A549 (cell line): Measurements from ENCODE around the gene MYO18B. TPM values are rescaled to one million over a fixed set of nuclear protein-coding genes. Genes with fewer than 3 reads are reported as not detected.

Experiments used
- ATAC-seq, 2 experiments: fragments of 200-7000 bp in 1 of 2; fragments of >200 bp in 1 of 2; cut with Nextera tagmentation in 1 of 2; cut with Tn5 transposase in 1 of 2; 3 replicates each; pipeline versions ENCODE4 v1.8.0 to v1.9.1; 2018 to 2020; ENCODE audit warnings: mild to moderate bottlenecking in 1 of 2, moderate library complexity in 1 of 2
- CTCF ChIA-PET: fragments of 300-600 bp; sonication (Branson Sonifier 250); formaldehyde crosslinking; extraction: SDS; loops from one replicate; lab custom pipeline; 2021; ENCODE audit warnings: antibody characterized with exemption, inconsistent platforms; lab: Yijun Ruan, JAX
- POLR2A ChIA-PET: fragments of 350-600 bp; formaldehyde crosslinking; extraction: SDS; loops from one replicate; lab custom pipeline; 2021; ENCODE audit warnings: antibody characterized with exemption, inconsistent platforms; lab: Yijun Ruan, JAX
- DNase-seq, 2 experiments: peaks; one replicate each; pipeline versions ENCODE4 v3.0.0 to v3.0.0-alpha.2; 2011 to 2016; ENCODE audit warnings: low read depth in 1 of 2, low spot score in 1 of 2
- FAIRE-seq: peaks from 2 replicates; lab custom pipeline; 2011; peaks lifted over from hg19 to GRCh38; lab: Jason Lieb, UNC
- H3K27ac ChIP-seq, 2 experiments: fragments of >200 bp; sonication (Bioruptor Twin); formaldehyde crosslinking; 3 replicates each; pipeline ENCODE4 v1.5.1; 2016 to 2017
- H3K4me1 ChIP-seq: fragments of >200 bp; sonication (Bioruptor Twin); formaldehyde crosslinking; 3 replicates; pipeline ENCODE4 v1.6.1; 2016
- H3K4me2 ChIP-seq: fragments of >200 bp; sonication (Bioruptor Twin); formaldehyde crosslinking; 3 replicates; pipeline ENCODE4 v1.6.1; 2016
- H3K4me3 ChIP-seq: fragments of >200 bp; sonication (Bioruptor Twin); formaldehyde crosslinking; 3 replicates; pipeline ENCODE4 v1.5.1; 2016
- H3K9me3 ChIP-seq: fragments of >200 bp; sonication (Bioruptor Twin); formaldehyde crosslinking; 3 replicates; pipeline ENCODE4 v1.6.1; 2016
- BCL3 ChIP-seq: fragments of >200 bp; sonication (Bioruptor Twin); formaldehyde crosslinking; IDR thresholded peaks from 3 replicates; pipeline ENCODE4 v1.6.1; 2016
- E2F6 ChIP-seq: IDR thresholded peaks from 2 replicates; pipeline ENCODE4 v1.6.1; 2012; ENCODE audit warnings: low read depth, borderline replicate concordance
- EHF ChIP-seq: fragments of 250-450 bp; sonication (Bioruptor Pico); IDR thresholded peaks from 2 replicates; pipeline ENCODE4 v1.5.0; 2020; ENCODE audit warnings: mild to moderate bottlenecking
- EHMT2 ChIP-seq: fragments of 200-600 bp; sonication (generic); IDR thresholded peaks from 2 replicates; pipeline ENCODE4 v1.6.1; 2016; ENCODE audit warnings: antibody characterized with exemption, low read depth, mild to moderate bottlenecking, moderate library complexity
- ELK1 ChIP-seq: fragments of 150-350 bp; IDR thresholded peaks from 2 replicates; pipeline ENCODE4 v1.6.1; 2014; ENCODE audit warnings: low read depth, mild to moderate bottlenecking, low read length
- EP300 ChIP-seq, 2 experiments: fragments of >200 bp; sonication (Bioruptor Twin); formaldehyde crosslinking; IDR thresholded peaks; 2 replicates in 1 of 2; 3 replicates in 1 of 2; pipeline ENCODE4 v1.6.1; 2016 to 2017
- HOXB13 ChIP-seq: fragments of 250-450 bp; sonication (Bioruptor Pico); IDR thresholded peaks from 2 replicates; pipeline ENCODE4 v1.5.0; 2020; ENCODE audit warnings: low read depth, mild to moderate bottlenecking, moderate library complexity
- HOXB5 ChIP-seq: fragments of 250-450 bp; sonication (Bioruptor Pico); IDR thresholded peaks from 2 replicates; pipeline ENCODE4 v1.5.0; 2020; ENCODE audit warnings: mild to moderate bottlenecking, moderate library complexity
- JUNB ChIP-seq: fragments of >200 bp; sonication (Bioruptor Twin); formaldehyde crosslinking; IDR thresholded peaks from 2 replicates; pipeline ENCODE4 v1.6.1; 2016
- MAFK ChIP-seq: fragments of 450-650 bp; IDR thresholded peaks from 2 replicates; pipeline ENCODE4 v1.6.1; 2014; ENCODE audit not compliant: partially characterized antibody
- MAX ChIP-seq: IDR thresholded peaks from 2 replicates; pipeline ENCODE4 v1.6.1; 2012
- NFE2L2 ChIP-seq: fragments of 150-350 bp; conservative IDR thresholded peaks from 2 replicates; pipeline ENCODE4 v1.6.1; 2014; ENCODE audit warnings: low read length
- NPAS2 ChIP-seq: fragments of 250-450 bp; sonication (Bioruptor Pico); IDR thresholded peaks from 2 replicates; pipeline ENCODE4 v1.8.0; 2022; ENCODE audit warnings: mild to moderate bottlenecking, moderate library complexity, borderline replicate concordance
- PBX3 ChIP-seq: IDR thresholded peaks from 2 replicates; pipeline ENCODE4 v1.6.1; 2012
- PHF8 ChIP-seq: fragments of 200-600 bp; sonication (generic); IDR thresholded peaks from 2 replicates; pipeline ENCODE4 v1.6.1; 2016; ENCODE audit warnings: low read depth, mild to moderate bottlenecking, antibody characterized with exemption, moderate library complexity, borderline replicate concordance
- POLR2A ChIP-seq: IDR thresholded peaks from 2 replicates; pipeline ENCODE4 v1.6.1; 2012; ENCODE audit warnings: mild to moderate bottlenecking, low read length
- RCOR1 ChIP-seq: fragments of 150-350 bp; IDR thresholded peaks from 2 replicates; pipeline ENCODE4 v1.6.1; 2014; ENCODE audit warnings: antibody characterized with exemption, low read length, low read depth
- RFX5 ChIP-seq: fragments of 450-650 bp; IDR thresholded peaks from 2 replicates; pipeline ENCODE4 v1.7.1; 2014; ENCODE audit warnings: antibody characterized with exemption, mild to moderate bottlenecking, moderate library complexity
- TFCP2L1 ChIP-seq: fragments of 250-450 bp; sonication (Bioruptor Pico); IDR thresholded peaks from 2 replicates; pipeline ENCODE4 v1.5.0; 2021; ENCODE audit warnings: mild to moderate bottlenecking
- ZFP36 ChIP-seq: fragments of 450-650 bp; IDR thresholded peaks from 2 replicates; pipeline ENCODE4 v1.6.1; 2014; ENCODE audit warnings: borderline replicate concordance; ENCODE audit not compliant: partially characterized antibody
- ZSCAN20 ChIP-seq: fragments of 250-450 bp; sonication (Bioruptor Pico); IDR thresholded peaks from 2 replicates; pipeline ENCODE4 v1.8.0; 2022; ENCODE audit warnings: mild to moderate bottlenecking, moderate library complexity
- WGBS: methylation state at CpG from one replicate; pipeline ENCODE4 v1.1.6; 2017; ENCODE audit errors: missing lambda C conversion rate; 5-methylcytosine and 5-hydroxymethylcytosine counted together
- polyA plus RNA-seq, 4 experiments: library from polyadenylated mRNA; depleted of rRNA in 3 of 4; stranded (reverse); fragments of >200 nt; fragmentation: RNase III in 1 of 4; extraction: RNeasy Plus Mini Kit Qiagen cat#74134 plus additional on column Dnase treatment in 1 of 4; gene quantifications; 2 replicates in 3 of 4; 3 replicates in 1 of 4; pipeline ENCODE4 v1.2.3, GENCODE V29; 2011 to 2017

Gene MYO18B
- polyA plus RNA-seq, 2 of the 4 experiments (the other 2 are of a cell fraction) = 0.01 TPM

GRCh38 chr22:26023104-26023775 is 281.3 kb downstream of the MYO18B start:
- FAIRE-seq (no peak), ATAC-seq (no peak), DNase-seq (no peak)
- ChIA-PET POLR2A (no interaction called here), CTCF (no interaction called here)
- WGBS = 32% methylated on average over 6 of the region's 9 CpGs
- Histone ChIP-seq H3K9me3 (no peaks in the 10 kb centered on the region), H3K4me2 (no peak overlapping the region), H3K4me3 (no peak overlapping the region), H3K4me1 (no peaks in the 10 kb centered on the region), H3K27ac (no peak overlapping the region)
- TF ChIP-seq JUNB (no peak), EHMT2 (no peak), NFE2L2 (no peak), TFCP2L1 (CRISPR knock-in tag) (no peak), NPAS2 (CRISPR knock-in tag) (no peak), RCOR1 (no peak), PBX3 (no peak), HOXB5 (CRISPR knock-in tag) (no peak), BCL3 (no peak), E2F6 (no peak), POLR2A (no peak), ELK1 (no peak), PHF8 (no peak), HOXB13 (CRISPR knock-in tag) (no peak), EP300 (IDR thresholded peaks at IDR 0.05) (no peak), EHF (no peak)

GRCh38 chr22:26025626-26026025 is 283.6 kb downstream of the MYO18B start:
- TF ChIP-seq MAX (no peak), RFX5 (no peak), NFE2L2 (no peak)

GRCh38 chr22:26027341-26027740 is 285.4 kb downstream of the MYO18B start:
- ATAC-seq = no peak
- Histone ChIP-seq H3K4me3 (no peak overlapping the region), H3K27ac (no peak overlapping the region), H3K4me1 (no peaks in the 10 kb centered on the region), H3K9me3 (no peaks in the 10 kb centered on the region)
- WGBS = 35% methylated on average over 21 of the region's 23 CpGs
- no peak for TF ChIP-seq ZSCAN20 (CRISPR knock-in tag)
- peak; percentile 75 for TF ChIP-seq MAFK
- TF ChIP-seq ZFP36 = no peak
- TF ChIP-seq, all 56 proteins: peak for 1
- ChIA-PET CTCF (no interaction called here), POLR2A (no interaction called here)
- H3K4me2 ChIP-seq = no peak overlapping the region
- DNase-seq (no peak), FAIRE-seq (no peak)

More at GRCh38 chr22:26025626-26026025, 283.6 kb downstream of the MYO18B start:
- 1% methylated on average over 6 of the region's 6 CpGs for WGBS
- POLR2A ChIA-PET = no interaction called here
- Histone ChIP-seq H3K4me1 (no peaks in the 10 kb centered on the region), H3K9me3 (no peaks in the 10 kb centered on the region), H3K4me3 (no peak overlapping the region), H3K27ac (no peak overlapping the region), H3K4me2 (no peak overlapping the region)
- CTCF ChIA-PET = no interaction called here
- DNase-seq (no peak), FAIRE-seq (no peak), ATAC-seq (no peak)
